Gastrocnemius medialis (tissue), 4 donors: ENCODE data around the gene BPIFB2.

Experiments
- CTCF ChIP-seq, 5 experiments: fragments of 450-650 bp in 3 of 5; fragments of 200-600 bp in 2 of 5; sonication (generic) in 2 of 5; IDR thresholded peaks in 4 of 5; conservative IDR thresholded peaks in 1 of 5; 1 replicate in 4 of 5; 2 replicates in 1 of 5; pipeline ENCODE4 v1.5.1; 2016 to 2019; ENCODE audit warnings: antibody characterized with exemption in 5 of 5, mild to moderate bottlenecking in 3 of 5, moderate library complexity in 3 of 5
- POLR2A ChIP-seq, 2 donors: fragments of 450-650 bp; IDR thresholded peaks; one replicate each; pipeline ENCODE4 v1.6.1; 2017; ENCODE audit warnings: antibody characterized with exemption in 2 of 2, mild to moderate bottlenecking in 2 of 2, moderate library complexity in 2 of 2

GRCh38 chr20:32965115-32965514, 42.4 kb upstream of the BPIFB2 start:
- TF ChIP-seq CTCF (IDR thresholded peaks at IDR 0.05 in 4 of 5, conservative IDR thresholded peaks at IDR 0.05 in 1 of 5) (no peak), POLR2A (IDR thresholded peaks at IDR 0.05) (no peak)
